GM08714 (cell line): ENCODE results near the gene APOBEC3A.
A peak's percentile ranks its signal among the peaks of the same experiment; 100 is the strongest.
"Not testable (repeated sequence)": the region's sequence is repeated elsewhere in the genome, so short reads cannot be mapped to it uniquely, and the experiment has no call there.

ENCODE experiments used
- H3K4me3 ChIP-seq: fragments of 200-500 bp; sonication (Bioruptor generic); 2 replicates; pipeline ENCODE4 v1.5.1; 2014; ENCODE audit warnings: mild to moderate bottlenecking, low read length, inconsistent platforms
- ZNF274 ChIP-seq: IDR thresholded peaks from 2 replicates; pipeline ENCODE4 v1.6.1; 2012; ENCODE audit warnings: mild to moderate bottlenecking, low read depth, low read length

The APOBEC3A gene

DNA sequence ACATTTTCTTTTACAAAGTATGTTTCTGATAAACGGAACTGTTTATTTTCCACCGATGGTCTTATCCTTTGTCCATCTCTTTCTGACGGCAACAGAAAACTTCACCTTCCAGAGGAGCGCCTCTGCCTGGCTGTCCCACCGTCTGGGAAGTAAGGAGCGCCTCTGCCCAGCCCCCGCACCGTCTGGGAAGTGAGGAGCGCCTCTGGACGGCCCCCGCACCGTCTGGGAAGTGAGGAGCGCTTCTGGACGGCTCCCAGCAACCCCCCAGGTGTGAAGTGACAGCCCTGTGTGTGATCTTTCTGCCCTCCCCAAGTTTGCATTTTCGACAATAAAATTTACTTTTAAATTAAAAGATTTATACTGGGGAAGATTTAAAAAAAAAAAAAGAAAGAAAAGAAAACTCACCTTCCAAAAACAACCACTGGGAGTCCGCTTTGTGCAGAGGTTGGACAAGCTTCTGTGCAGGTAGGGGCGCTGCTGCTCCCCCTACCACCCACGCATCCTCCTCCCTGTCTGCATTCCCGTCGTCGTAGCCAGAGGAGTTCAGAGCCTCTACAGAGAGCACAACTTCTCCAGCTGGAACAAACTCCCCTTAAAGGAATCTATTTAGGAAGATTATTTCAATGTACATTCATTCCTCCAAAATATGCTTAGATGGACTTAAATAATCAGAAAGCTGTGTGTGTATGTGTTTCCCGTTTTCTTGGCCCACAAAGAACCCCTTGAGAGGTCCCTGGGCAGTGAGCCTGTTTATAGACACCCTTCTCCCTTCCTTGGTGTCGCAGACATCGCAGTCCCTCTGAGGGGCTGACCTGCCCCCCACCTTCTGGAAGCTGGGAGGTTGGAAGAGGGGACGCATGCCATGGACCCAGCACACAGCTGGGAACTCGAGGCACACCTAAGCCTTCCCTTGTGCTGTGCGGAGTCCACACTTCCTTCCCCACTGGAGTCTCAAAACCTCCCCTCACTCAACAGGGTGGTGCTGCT, 23.9 kb downstream of the APOBEC3A start:
- TF ChIP-seq ZNF274 = no peak
- H3K4me3 ChIP-seq = peak overlapping the region; percentile 18; the same call in 1 of the 2 replicates

DNA sequence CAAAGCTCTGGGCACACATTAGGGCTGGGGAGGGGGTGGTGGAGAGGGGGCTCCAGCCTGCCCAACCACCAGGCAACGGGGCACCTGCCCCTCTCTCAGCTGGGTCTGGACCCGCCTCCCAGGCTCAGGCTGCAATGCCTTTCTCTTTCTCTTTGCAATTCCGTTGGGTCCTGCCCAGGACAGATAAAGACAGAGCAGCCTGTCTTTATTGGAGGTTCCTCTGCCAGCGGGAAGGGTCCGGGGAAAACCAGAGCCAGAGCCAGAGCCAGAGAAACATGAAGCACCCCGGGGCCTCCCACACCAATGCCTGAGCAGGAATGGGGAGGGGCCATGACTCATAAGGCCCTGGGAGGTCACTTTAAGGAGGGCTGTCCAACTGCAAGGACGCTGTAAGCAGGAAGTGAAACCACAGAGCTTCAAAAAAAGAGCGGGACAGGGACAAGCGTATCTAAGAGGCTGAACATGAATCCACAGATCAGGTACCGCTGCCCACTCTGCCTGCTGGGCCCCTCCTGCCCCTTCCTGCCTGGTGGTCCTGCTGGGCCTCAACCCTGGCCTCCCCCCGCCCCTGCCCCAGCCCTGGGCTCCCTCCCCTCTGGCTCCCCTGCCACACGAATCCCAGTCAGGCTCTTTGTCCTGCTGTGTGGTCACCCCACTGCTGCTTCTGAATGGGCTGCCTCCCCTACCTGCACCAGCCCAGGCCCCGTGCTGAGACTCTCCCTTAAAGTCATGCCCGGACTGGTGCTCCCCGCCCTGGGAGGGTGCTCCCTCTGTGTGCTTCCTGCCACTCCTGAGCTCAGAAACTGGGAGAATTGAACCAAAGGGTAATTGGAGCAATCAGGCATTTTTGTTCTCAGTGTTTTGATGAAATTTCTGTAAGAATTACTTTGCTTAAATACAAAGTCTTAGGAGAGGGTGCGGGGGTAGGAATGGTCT, 24.9 kb downstream of the APOBEC3A start, which contains the start of gene APOBEC3B:
Gene APOBEC3B, plus strand, starts transcription at position 356 of the 936 bp plus-strand sequence. Its CDS starts 107 bp downstream, at position 463.
- peak within 1 kb of the TSS; percentile 18; the same call in 1 of the 2 replicates for H3K4me3 ChIP-seq
- no peak for TF ChIP-seq ZNF274

DNA sequence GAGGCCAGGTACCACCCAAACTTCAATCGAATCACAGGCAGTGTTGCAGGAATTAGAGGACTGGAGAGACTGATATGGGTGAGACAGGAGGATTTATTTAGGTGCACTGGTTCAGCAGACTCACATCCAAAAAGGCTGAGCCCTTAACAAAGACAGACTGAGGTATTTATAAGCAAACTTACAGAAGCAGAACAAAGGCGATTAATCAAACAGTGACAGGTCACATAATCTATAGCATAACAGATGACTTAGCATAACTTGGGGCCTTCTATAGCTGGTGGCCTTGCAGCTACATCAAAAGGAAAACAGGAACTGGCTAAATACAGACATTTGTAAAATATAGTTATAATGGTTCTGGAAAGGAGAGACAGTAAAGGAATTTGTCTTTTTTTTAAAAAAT, 26.8 kb downstream of the APOBEC3A start:
- no peak for TF ChIP-seq ZNF274
- no peak overlapping the region for H3K4me3 ChIP-seq

DNA sequence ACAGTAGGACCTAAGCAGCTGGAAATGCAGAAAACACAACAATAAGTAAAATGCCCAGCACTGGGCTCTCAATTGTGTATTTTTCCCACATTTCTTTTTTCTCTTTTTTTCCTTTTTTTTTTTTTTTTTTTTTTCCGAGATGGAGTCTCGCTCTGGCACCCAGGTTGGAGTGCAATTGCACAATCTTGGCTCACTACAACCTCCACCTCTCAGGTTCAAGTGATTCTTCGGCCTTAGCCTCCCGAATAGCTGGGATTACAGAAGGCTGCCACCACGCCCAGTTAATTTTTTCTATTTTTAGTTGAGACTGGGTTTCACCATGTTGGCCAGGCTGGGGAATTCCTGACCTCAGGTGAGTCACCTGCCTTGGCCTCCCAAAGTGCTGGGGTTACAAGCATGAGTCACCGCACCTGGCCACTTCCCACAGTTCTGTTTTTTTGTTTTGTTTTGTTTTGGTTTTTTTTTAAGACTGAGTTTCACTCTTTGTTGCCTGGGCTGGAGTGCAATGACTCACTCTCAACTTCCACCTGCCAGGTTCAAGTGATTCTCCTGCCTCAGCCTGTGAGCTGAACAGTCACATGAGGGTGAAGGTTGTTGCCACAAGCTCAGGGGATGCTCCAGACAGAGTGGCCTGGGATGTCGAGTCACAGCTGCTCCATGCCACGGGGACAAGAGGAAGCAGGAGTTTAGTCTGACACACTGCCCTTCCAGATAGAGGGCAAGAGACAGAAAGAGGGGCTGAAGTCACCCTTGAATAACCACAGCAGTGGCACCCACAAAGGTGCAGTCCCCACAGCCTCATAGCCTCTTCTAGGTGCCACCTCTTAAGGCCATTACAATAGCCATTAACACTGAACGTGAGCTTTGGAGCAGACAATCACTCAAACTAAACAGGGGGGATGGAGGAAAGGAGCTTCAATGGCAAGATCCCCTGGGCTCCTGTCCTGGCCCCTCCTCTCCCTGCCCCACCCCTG, 27.7 kb downstream of the APOBEC3A start:
- not testable (repeated sequence) for H3K4me3 ChIP-seq

DNA sequence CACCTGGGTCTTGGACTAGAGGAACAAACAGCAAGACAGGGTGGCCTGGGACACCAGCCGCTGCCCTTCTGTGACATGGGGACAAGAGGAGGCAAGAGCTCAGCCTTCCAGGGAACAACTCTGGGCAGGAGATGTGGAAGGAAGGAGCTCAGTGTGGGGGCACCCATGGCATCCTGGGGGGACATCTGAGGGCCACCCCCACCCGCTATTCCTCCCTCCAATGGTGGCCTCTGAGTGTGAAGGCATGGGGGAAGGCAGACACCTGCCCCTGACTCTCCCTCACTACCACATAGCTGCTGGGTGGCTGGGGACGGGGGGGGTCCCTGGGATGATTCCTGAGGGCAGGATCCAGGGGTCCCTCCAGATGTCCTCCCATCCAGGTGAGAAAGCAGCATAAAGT, 29.2 kb downstream of the APOBEC3A start:
- H3K4me3 ChIP-seq = no peak overlapping the region
- no peak for TF ChIP-seq ZNF274

DNA sequence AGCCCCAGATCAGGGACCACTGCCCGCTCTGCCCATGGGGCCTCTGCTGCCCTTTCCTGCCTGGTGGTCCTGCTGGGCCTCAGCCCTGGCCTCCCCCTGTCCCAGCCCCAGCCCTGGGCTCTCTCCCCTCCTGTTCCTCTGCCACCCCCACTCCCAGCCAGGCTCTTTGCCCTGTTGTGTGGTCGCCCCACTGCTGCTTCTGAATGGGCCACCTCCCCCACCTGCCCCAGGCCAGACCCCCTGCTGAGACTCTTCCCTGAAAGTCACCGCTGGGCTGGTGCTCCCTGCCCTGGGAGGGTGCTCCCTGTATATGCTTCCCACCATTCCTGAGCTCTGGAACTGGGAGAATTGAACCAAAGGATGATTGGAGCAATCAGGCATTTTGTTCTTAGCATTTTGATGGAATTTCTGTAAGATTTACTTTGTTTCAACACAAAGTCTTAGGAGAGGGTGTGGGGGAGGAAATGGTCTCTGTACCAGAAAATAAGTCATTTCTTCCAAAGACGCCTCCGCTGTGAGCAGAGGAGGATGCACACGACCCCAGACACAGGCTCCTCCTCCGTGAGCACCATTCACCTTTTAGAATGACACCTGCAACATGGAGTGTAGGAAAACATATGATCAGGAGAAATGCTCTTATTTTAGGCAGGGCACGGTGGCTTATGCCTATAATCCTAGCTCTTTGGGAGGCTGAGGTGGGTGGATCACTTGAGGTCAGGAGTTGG, 29.9 kb downstream of the APOBEC3A start:
- no peak overlapping the region for H3K4me3 ChIP-seq
- TF ChIP-seq ZNF274 = no peak

DNA sequence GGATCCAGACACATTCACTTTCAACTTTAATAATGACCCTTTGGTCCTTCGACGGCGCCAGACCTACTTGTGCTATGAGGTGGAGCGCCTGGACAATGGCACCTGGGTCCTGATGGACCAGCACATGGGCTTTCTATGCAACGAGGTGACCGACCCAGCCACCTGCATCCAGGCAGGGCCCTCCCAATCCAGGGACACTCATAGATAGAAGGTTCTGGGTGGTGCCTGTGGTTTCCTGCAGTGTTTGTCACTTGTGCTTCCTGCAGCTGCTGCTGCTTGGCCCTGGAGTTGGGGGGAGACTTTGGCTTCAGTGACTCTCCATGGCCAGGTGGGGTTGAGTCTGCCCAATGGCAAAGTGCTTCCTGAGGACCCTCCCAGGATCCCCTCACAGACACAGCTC, 32.1 kb downstream of the APOBEC3A start:
- no peak overlapping the region for H3K4me3 ChIP-seq
- TF ChIP-seq ZNF274 = no peak

DNA sequence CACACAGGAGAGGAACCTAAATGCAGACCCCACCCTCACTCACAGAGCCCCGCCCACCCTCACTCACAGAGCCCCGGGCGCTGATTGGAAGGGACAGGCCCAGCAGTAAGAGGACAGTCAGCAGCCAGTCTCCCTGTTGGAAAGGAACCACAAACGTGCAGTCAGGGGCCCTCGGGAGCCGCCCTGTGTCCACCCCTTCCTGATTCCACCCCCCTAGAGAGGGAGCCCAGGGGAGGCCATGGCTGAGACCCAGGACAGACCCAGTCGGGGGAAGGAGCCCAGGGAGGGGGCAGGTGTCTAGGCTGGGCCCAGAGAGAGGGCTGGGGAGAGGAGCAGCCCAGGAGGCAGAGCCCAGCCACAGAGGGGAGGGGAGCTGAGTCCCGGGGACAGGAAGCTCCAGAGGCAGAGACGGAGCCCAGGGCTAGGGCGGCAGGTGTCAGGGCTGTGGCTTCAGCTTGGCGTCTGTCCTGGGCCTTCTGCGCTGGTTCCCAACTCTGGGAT, 35.5 kb downstream of the APOBEC3A start:
- not testable (repeated sequence) for H3K4me3 ChIP-seq

DNA sequence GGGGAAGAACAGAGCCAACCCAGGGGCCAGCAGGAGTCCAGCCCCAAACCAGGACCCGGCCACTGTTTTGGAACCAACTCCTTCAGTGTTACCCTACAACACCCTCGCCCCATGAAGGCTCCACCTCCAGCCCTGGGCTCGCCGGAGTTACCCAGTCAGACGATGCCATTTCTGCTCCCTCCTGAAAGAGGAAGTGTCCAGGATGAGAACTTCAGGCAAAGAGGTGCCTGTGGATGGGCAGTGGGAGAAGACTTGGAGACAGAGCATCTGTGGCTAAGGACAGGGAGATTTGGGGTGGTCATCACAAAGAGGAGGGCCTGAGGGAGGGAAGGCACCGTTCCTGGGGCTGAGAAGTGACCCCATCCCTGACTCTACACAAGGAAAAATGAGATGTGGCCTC, 38.7 kb downstream of the APOBEC3A start:
- TF ChIP-seq ZNF274 = no peak
- H3K4me3 ChIP-seq = no peak overlapping the region

DNA sequence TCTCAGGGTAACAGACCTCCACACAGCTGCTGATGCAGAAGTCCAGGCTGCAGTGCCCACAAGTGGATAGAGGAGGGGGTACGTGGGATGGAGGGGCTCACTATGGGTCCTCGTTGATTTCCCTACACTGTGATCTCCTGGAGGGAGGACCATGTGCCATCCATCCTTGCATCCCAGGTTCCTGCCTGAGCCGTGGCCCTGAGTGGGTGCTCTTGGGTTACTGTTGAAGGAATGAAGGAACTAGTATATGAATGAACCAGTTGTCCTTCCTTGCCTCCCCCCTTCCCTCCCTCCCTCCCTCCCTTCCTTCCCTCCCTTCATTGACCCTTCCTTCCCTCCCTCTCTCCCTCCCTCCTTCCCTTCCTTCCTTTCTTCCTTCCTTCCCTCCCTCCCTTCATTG, 40.1 kb downstream of the APOBEC3A start:
- TF ChIP-seq ZNF274 = no peak

DNA sequence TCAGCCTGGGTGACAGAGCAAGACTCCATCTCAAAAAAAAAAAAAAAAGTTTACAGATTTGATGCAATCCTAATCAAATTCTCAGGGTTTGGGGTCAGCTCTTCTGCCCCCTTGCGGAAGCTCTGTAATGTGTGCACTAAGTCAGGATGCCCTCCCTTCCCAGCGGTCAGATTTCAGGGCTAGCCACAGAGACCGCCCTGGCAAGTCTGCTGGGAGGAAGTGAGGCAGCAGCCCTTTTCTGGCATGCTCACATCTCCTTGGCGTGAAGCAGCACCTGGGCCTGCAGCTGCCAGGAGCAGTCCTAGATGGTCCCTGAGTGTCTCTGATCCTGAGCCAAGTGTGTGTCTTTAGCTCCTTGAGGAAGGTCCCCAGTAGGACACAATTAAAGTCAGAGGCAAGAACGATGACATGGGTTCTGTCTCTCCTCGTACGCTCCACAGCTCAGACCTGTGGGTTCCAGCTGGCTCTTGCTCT, 45.8 kb downstream of the APOBEC3A start:
- H3K4me3 ChIP-seq = no peak overlapping the region
- TF ChIP-seq ZNF274 = no peak

More for the DNA sequence above, 40.1 kb downstream of the APOBEC3A start:
- no peak overlapping the region for H3K4me3 ChIP-seq

DNA sequence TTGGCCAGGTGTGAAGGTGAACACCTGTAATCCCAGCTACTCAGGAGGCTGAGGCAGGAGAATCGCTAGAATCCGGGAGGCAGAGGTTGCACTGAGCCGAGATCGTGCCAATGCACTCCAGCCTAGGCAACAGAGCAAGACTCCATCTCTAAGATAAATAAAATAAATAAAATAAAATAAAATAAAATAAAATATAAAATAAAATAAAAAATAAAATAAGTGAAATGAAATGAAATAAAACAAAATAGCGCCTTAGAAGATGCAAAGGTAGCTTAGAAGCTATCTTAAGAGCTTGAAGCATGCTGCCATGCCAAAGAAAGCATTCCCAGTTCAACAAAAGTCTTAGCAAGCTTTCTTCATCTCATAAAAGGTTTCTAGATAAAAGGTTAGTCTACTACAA, 49.8 kb downstream of the APOBEC3A start:
- H3K4me3 ChIP-seq = no peak overlapping the region
- no peak for TF ChIP-seq ZNF274

DNA sequence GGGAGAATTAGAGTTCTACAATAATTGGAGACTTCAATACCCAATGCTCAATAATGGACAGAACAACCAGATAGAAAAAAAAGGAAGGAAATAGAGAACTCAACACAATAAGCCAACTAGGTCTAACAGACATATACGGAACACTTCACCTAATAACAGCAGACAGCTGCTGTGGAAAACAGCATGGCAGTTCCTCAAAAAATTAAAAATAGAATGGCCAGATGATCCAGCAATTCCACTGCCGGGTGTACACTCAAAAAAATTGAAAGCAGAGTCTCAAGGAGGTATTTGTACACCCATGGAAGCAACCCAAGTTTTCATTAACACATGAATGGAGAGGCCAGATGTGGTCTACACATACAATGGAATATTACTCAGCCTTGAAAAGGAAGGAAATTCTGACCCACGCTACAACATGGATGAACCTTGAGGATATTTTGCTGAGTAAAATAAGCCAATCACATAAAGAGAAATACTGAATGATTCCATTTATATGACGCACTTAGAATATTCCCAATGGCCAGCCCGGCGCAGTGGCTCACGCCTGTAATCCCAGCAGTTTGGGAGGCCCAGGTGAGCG, 51.0 kb downstream of the APOBEC3A start:
- not testable (repeated sequence) for H3K4me3 ChIP-seq
